WERI-Rb-1 (cell line): Measurements from ENCODE around the gene COX6B1.

Experiments
- DNase-seq: peaks from one replicate; pipeline ENCODE4 v3.0.0-alpha.2; 2020
- H3K27ac ChIP-seq: fragments of 250-450 bp; sonication (Bioruptor Pico); 2 replicates; pipeline ENCODE4 v1.5.1; 2020; ENCODE audit warnings: mild to moderate bottlenecking, moderate library complexity
- H3K27me3 ChIP-seq: fragments of 250-450 bp; sonication (Bioruptor Pico); 2 replicates; pipeline ENCODE4 v1.5.1; 2021; ENCODE audit warnings: mild to moderate bottlenecking, low read depth, moderate library complexity; ENCODE audit not compliant: insufficient read depth, severe bottlenecking
- H3K36me3 ChIP-seq: fragments of 250-450 bp; sonication (Bioruptor Pico); 2 replicates; pipeline ENCODE4 v1.5.1; 2020; ENCODE audit warnings: mild to moderate bottlenecking, moderate library complexity
- H3K4me3 ChIP-seq: 2 replicates; pipeline ENCODE4 v1.5.1; 2011; ENCODE audit warnings: low read depth, mild to moderate bottlenecking, control low read depth, low read length
- H3K9me3 ChIP-seq: fragments of 250-450 bp; sonication (Bioruptor Pico); 2 replicates; pipeline ENCODE4 v1.5.1; 2021; ENCODE audit warnings: mild to moderate bottlenecking, moderate library complexity; ENCODE audit not compliant: severe bottlenecking
- CTCF ChIP-seq: IDR thresholded peaks from 2 replicates; pipeline ENCODE4 v1.5.1; 2011; ENCODE audit warnings: low read depth, mild to moderate bottlenecking, control low read depth, inconsistent platforms, low read length

The COX6B1 gene

DNA sequence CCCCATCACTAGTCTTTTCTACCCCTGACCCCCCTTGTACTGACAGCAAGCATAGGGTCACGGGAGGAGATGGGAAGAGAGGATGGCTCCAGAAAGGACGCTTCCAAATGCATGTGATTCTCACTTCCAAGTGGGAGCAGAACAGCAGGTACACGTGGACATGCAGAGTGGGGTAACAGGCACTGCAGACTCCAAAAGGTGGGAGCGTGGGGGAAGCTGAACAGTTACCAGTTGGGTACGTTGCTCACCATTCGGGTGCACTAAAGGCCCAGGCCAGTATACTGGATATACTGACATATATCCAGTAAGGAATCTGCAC lies 8.8 kb upstream of the COX6B1 start:
- Histone ChIP-seq H3K27ac (no peak overlapping the region; the same call in 1 of the 2 replicates), H3K4me3 (no peak overlapping the region), H3K27me3 (no peaks in the 10 kb centered on the region), H3K36me3 (peaks cover 32% of the 10 kb centered on the region), H3K9me3 (no peaks in the 10 kb centered on the region)
- DNase-seq, result no peak
- no peak for TF ChIP-seq CTCF

GRCh38 chr19:35639863-35640262 lies 8.3 kb upstream of the COX6B1 start:
- no peak for TF ChIP-seq CTCF
- H3K36me3 ChIP-seq, result peaks cover 27% of the 10 kb centered on the region
- no peak for DNase-seq
- H3K9me3 ChIP-seq, result no peaks in the 10 kb centered on the region
- H3K27ac ChIP-seq, result no peak overlapping the region
- no peak overlapping the region for H3K4me3 ChIP-seq
- no peaks in the 10 kb centered on the region for H3K27me3 ChIP-seq

GRCh38 chr19:35641515-35642151 lies 6.5 kb upstream of the COX6B1 start, which contains the start of gene ETV2:
TSS of gene ETV2 (plus strand) at chr19:35641745. CDS start at chr19:35642461, 716 bp downstream.
- no peak within 1 kb of the TSS for H3K4me3 ChIP-seq
- peak within 1 kb of the TSS; percentile 91; the same call in 1 of the 2 replicates for H3K27ac ChIP-seq
- no peak for TF ChIP-seq CTCF
- H3K36me3 ChIP-seq, result peaks cover 19% of the 10 kb centered on the region
- H3K27me3 ChIP-seq, result no peaks in the 10 kb centered on the region
- H3K9me3 ChIP-seq, result no peaks in the 10 kb centered on the region
- peak; percentile 65 for DNase-seq

GRCh38 chr19:35642312-35642711 lies 5.8 kb upstream of the COX6B1 start:
- Histone ChIP-seq H3K27me3 (no peaks in the 10 kb centered on the region), H3K36me3 (peaks cover 12% of the 10 kb centered on the region), H3K9me3 (no peaks in the 10 kb centered on the region), H3K4me3 (no peak overlapping the region), H3K27ac (peak overlapping the region; percentile 91; the same call in 1 of the 2 replicates)
- no peak for DNase-seq
- no peak for TF ChIP-seq CTCF

DNA sequence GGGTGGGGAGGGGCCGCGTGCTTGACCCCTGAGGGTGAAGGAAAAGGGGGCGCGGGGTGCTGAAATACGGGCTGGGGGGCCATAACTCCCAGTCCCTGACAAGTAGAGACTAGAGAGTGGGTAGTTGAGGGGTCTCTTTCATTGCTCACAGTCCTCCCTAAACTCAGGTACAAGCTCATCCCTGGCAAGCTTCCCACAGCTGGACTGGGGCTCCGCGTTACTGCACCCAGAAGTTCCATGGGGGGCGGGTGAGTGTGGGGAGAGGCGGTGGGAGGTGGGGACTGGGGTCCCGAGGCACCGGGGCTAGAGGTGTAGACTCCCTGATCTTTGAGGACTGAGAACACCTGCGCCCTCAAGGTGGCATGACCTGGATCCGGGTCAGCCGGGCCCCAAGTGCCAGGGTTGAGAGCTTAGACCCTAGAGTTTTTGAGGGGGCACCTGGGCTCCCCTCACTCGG lies 5.3 kb upstream of the COX6B1 start:
- Histone ChIP-seq H3K27ac (peak overlapping the region; percentile 91), H3K4me3 (peak overlapping the region; percentile 62), H3K36me3 (peaks cover 7% of the 10 kb centered on the region), H3K9me3 (no peaks in the 10 kb centered on the region), H3K27me3 (no peaks in the 10 kb centered on the region)
- no peak for DNase-seq
- no peak for TF ChIP-seq CTCF
